Osteocyte (in vitro differentiated cells): Measurements from ENCODE around the gene CTCF. TPM values are rescaled to one million over a fixed set of nuclear protein-coding genes. Genes with fewer than 3 reads are reported as not detected.

ENCODE experiments used
- DNase-seq: peaks from one replicate; pipeline ENCODE4 v3.0.0; 2021; ENCODE audit warnings: mixed read lengths; ENCODE audit not compliant: unreplicated experiment; ENCODE audit errors: extremely low spot score
- H3K27ac Mint-ChIP-seq: one replicate; pipeline ENCODE4 v1.8.0; 2021; ENCODE audit warnings: mild to moderate bottlenecking, mixed read lengths; ENCODE audit not compliant: unreplicated experiment
- H3K27me3 Mint-ChIP-seq: one replicate; pipeline ENCODE4 v1.8.0; 2021; ENCODE audit warnings: mixed read lengths; ENCODE audit not compliant: unreplicated experiment
- H3K36me3 Mint-ChIP-seq: one replicate; pipeline ENCODE4 v1.8.0; 2021; ENCODE audit warnings: mixed read lengths; ENCODE audit not compliant: unreplicated experiment
- H3K4me1 Mint-ChIP-seq: one replicate; pipeline ENCODE4 v1.8.0; 2021; ENCODE audit warnings: mixed read lengths; ENCODE audit not compliant: unreplicated experiment
- H3K4me3 Mint-ChIP-seq: one replicate; pipeline ENCODE4 v1.8.0; 2021; ENCODE audit warnings: mild to moderate bottlenecking, moderate library complexity, mixed read lengths; ENCODE audit not compliant: unreplicated experiment
- H3K9me3 Mint-ChIP-seq: one replicate; pipeline ENCODE4 v1.8.0; 2021; ENCODE audit warnings: mixed read lengths; ENCODE audit not compliant: unreplicated experiment
- total RNA-seq: library from RNA; stranded (reverse); gene quantifications from 2 replicates; pipeline ENCODE4 v1.2.1, GENCODE V29; 2021
- TF ChIP-seq, protein P1 (sequence below): fragments of 200-600 bp; sonication (generic); IDR thresholded peaks from 2 replicates; pipeline ENCODE4 v1.5.0; 2021; ENCODE audit warnings: antibody characterized with exemption, mild to moderate bottlenecking, moderate library complexity

Gene CTCF
- total RNA-seq, 1 donor from 2014 or later: 43.2 TPM

DNA sequence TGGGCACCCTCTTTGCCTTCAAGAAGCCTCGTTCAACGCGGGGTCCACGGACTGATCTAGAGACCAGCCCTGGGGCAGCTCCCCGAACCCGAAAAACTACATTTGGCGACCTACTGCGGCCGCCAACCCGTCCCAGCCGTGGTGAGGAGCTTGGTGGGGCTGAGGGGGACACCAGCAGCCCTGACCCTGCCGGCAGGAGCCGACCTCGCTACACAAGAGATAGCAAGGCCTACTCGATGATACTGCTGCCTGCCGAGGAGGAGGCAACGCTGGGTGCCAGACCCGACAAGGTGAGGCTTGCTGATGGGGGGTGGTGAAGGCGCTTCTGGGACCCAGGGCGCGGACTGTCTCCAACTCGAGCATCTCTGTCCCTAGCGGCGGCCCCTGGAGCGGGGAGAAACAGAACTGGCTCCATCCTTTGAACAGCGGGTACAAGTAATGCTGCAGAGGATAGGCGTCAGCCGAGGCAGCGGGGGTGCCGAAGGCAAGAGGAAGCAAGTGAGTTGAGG is 92.1 kb downstream of the CTCF start:
- Mint-ChIP-seq H3K27me3 (peaks cover 18% of the 10 kb centered on the region), H3K27ac (no peak overlapping the region), H3K4me3 (no peak overlapping the region), H3K4me1 (peaks cover 11% of the 10 kb centered on the region), H3K36me3 (no peaks in the 10 kb centered on the region), H3K9me3 (no peaks in the 10 kb centered on the region)
- TF ChIP-seq, protein P1, sequence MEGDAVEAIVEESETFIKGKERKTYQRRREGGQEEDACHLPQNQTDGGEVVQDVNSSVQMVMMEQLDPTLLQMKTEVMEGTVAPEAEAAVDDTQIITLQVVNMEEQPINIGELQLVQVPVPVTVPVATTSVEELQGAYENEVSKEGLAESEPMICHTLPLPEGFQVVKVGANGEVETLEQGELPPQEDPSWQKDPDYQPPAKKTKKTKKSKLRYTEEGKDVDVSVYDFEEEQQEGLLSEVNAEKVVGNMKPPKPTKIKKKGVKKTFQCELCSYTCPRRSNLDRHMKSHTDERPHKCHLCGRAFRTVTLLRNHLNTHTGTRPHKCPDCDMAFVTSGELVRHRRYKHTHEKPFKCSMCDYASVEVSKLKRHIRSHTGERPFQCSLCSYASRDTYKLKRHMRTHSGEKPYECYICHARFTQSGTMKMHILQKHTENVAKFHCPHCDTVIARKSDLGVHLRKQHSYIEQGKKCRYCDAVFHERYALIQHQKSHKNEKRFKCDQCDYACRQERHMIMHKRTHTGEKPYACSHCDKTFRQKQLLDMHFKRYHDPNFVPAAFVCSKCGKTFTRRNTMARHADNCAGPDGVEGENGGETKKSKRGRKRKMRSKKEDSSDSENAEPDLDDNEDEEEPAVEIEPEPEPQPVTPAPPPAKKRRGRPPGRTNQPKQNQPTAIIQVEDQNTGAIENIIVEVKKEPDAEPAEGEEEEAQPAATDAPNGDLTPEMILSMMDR: no peak
- DNase-seq: peak; percentile 83

DNA sequence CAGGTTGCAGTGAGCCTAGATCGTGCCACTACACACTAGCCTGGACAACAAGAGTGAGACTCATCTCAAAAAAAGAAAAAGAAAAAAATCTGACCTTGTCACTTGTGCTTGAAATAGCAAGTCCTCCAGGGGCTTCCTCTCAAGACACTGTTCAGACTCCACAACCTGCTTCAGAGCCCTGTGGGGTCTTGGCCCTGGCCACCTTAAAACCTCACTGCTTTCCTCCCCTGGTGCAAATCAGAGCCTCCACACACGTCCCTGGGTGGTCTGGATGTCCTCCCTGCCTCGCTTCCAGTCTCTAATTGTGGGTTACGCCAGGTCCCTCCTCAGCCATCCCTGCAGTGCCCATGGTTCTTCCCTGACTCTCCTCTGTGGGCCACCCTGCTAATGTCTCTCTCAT is 93.0 kb downstream of the CTCF start:
- no peak overlapping the region for H3K27ac Mint-ChIP-seq
- TF ChIP-seq, protein P1: no peak
- no peaks in the 10 kb centered on the region for H3K9me3 Mint-ChIP-seq
- peaks cover 14% of the 10 kb centered on the region for H3K4me1 Mint-ChIP-seq
- H3K36me3 Mint-ChIP-seq: no peaks in the 10 kb centered on the region
- DNase-seq: no peak
- H3K27me3 Mint-ChIP-seq: peaks cover 12% of the 10 kb centered on the region
- H3K4me3 Mint-ChIP-seq: no peak overlapping the region

DNA sequence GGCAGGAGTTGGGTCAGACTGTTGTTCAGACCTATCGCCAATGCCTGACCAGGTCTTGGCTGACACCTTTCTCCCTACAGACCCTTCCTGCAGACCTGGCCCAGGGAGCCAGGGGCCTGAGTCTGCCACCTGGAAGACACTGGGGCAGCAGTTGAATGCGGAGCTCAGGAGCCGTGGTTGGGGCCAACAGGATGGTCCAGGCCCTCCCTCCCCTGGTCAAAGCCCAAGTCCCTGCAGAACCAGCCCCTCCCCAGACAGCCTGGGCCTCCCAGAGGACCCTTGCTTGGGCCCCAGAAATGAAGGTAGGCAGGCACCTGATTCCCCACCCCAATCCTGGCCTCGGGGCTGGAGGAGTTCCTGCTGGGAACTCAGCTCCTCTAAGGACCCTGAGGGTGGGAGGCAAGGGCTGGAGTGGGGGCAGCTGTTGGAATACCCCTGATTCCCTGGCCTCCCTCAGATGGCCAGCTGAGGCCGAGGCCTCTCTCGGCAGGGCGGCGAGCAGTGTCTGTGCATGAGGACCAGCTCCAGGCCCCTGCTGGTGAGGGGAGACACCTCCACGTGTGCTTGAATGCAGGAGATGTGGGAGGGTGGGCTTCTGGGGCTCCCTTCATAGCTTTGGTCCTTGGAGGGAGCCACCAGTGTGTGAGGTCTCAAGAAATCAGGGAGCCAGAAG is 94.2 kb downstream of the CTCF start:
- Mint-ChIP-seq H3K27ac (no peak overlapping the region), H3K27me3 (peaks cover 7% of the 10 kb centered on the region), H3K4me1 (peaks cover 20% of the 10 kb centered on the region), H3K4me3 (no peak overlapping the region), H3K36me3 (no peaks in the 10 kb centered on the region), H3K9me3 (no peaks in the 10 kb centered on the region)
- TF ChIP-seq, protein P1: no peak
- DNase-seq: no peak

DNA sequence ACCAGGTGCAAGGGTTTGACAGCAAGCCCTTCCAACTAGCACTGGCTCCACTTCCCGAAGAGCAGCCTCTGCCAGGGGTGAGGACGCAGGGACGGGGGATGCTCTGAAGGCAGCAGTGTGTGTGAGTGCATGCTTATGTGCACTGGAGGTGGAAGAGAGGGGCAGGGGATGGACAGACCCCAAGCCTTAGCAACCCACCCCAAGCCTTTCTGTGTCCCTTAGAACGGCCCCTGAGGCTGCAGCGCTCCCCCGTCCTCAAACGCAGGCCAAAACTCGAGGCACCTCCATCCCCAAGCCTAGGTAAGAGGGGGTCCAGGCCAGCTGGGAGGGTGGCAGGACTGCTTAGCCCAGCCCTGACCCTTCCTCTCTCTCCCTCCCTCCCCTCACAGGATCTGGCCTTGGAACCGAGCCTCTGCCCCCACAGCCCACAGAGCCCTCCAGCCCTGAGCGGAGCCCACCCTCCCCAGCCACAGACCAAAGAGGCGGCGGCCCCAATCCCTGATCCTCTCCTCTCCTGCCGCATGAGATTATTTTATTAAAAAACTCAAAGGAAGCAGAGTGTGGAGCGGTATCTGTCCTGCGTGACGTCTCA is 94.8 kb downstream of the CTCF start:
- Mint-ChIP-seq H3K9me3 (no peaks in the 10 kb centered on the region), H3K4me1 (peaks cover 18% of the 10 kb centered on the region), H3K27me3 (peaks cover 2% of the 10 kb centered on the region), H3K36me3 (no peaks in the 10 kb centered on the region), H3K27ac (no peak overlapping the region), H3K4me3 (no peak overlapping the region)
- TF ChIP-seq, protein P1: no peak
- no peak for DNase-seq

DNA sequence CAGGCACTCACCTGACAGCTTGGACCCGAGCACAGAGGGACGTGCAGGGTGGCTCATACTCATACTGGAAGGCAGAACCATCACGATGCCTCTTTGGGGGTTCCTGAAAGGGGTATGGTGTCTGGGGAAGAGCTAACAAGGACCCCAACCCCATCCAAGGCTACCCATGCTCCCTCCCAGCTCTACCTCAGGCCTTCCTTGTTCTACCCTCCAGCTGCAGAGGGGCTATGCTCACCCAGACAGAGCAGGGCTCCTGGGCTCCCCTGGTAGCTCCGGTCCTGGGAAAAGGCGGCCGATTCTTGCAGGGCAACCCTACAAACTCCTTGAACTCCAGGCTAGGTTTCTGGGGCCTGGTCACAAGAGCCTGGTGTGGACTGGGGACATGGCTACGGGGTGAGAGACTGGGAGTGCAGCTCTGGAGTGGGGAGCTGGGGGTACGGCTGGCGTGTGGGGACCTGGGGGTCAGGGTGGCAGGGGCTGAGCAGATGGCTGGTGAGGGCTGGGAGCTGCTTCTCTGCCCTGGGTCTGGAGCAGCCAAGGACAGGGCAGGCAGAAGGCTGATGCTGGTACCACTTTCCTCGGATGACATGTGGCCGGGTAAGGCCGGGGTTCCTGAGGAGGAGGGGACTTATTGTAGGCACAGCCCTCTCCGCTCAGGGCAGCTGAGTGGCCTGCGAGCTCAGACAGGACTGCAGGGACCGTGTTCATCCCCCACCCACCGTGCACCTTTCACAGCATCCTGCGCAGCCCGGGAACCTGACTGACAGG is 95.6 kb downstream of the CTCF start:
- H3K27ac Mint-ChIP-seq: no peak overlapping the region
- no peak for DNase-seq
- H3K9me3 Mint-ChIP-seq: no peaks in the 10 kb centered on the region
- TF ChIP-seq, protein P1: no peak
- no peaks in the 10 kb centered on the region for H3K36me3 Mint-ChIP-seq
- no peak overlapping the region for H3K4me3 Mint-ChIP-seq
- peaks cover 18% of the 10 kb centered on the region for H3K4me1 Mint-ChIP-seq
- no peaks in the 10 kb centered on the region for H3K27me3 Mint-ChIP-seq
